Activated T-helper 2 cell treated with anti-CD3 and anti-CD28 coated beads, Interferon-gamma antibody, Interleukin-2, Interleukin-4, amounts not matched to agents 10 μg/mL and 5 μg/mL and 100 μg/mL, durations not matched to agents 14 hours and 24 hours and 36 hours (primary cell): Measurements from ENCODE around the gene PTPRU. TPM values are rescaled to one million over a fixed set of nuclear protein-coding genes. Genes with fewer than 3 reads are reported as not detected.
"Not testable (repeated sequence)": the region's sequence is repeated elsewhere in the genome, so short reads cannot be mapped to it uniquely, and the experiment has no call there.

Experiments used
- DNase-seq: peaks from one replicate; pipeline ENCODE4 v3.0.0; 2021; ENCODE audit warnings: low spot score
- H3K27ac Mint-ChIP-seq: one replicate; pipeline ENCODE4 v1.8.0; 2021; ENCODE audit warnings: mixed read lengths
- H3K27me3 Mint-ChIP-seq: one replicate; pipeline ENCODE4 v1.8.0; 2021; ENCODE audit warnings: low read depth, mixed read lengths
- H3K36me3 Mint-ChIP-seq: one replicate; pipeline ENCODE4 v1.8.0; 2021; ENCODE audit warnings: low read depth, mixed read lengths
- H3K4me1 Mint-ChIP-seq: one replicate; pipeline ENCODE4 v1.8.0; 2021; ENCODE audit warnings: low read depth, mixed read lengths
- H3K4me3 Mint-ChIP-seq: one replicate; pipeline ENCODE4 v1.8.0; 2021; ENCODE audit warnings: low read depth, mild to moderate bottlenecking, moderate library complexity, mixed read lengths
- H3K9me3 Mint-ChIP-seq: one replicate; pipeline ENCODE4 v1.8.0; 2021; ENCODE audit warnings: mixed read lengths
- intact Hi-C: fragments of 100-400 bp; cut with micrococcal nuclease; formaldehyde crosslinking; loops from one replicate; pipeline ENCODE4 v1.15.1; 2023
- total RNA-seq: library from RNA; stranded (reverse); gene quantifications from 2 replicates; pipeline ENCODE4 v1.2.3, GENCODE V29; 2022

PTPRU gene
- total RNA-seq, 1 donor from 2014 or later = 0.30 TPM

- Mint-ChIP-seq H3K27ac (no peak overlapping the region), H3K4me3 (no peak overlapping the region), H3K4me1 (no peaks in the 10 kb centered on the region), H3K27me3 (no peaks in the 10 kb centered on the region), H3K36me3 (peaks cover 3% of the 10 kb centered on the region), H3K9me3 (no peaks in the 10 kb centered on the region)
- no peak for DNase-seq
- intact Hi-C loops = no loop called here
Measured at GRCh38 chr1:29224356-29224837, 11.9 kb upstream of the PTPRU start.

DNA sequence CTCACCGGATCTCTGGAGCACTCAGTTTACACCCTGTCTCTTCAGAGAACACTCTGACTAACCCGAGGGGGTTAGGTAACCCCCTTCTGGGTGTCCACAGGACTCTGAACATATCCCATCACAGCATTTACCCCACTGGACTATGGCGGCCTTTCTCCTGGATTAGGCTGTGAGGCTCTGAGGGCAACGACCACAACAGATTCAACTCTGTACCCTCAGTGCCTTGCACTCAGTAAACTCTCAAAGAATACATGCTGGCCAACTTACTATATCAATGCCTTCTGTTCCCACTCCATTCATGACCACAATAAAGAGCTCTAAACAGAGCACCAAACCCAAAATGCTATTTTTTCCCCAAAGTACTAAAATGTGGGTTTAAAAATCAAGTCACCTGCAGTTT is 11.0 kb upstream of the PTPRU start:
- Mint-ChIP-seq H3K27ac (no peak overlapping the region), H3K4me1 (peaks cover 7% of the 10 kb centered on the region), H3K27me3 (no peaks in the 10 kb centered on the region), H3K36me3 (peaks cover 3% of the 10 kb centered on the region), H3K9me3 (no peaks in the 10 kb centered on the region), H3K4me3 (no peak overlapping the region)
- no peak for DNase-seq
- intact Hi-C loops = no loop called here

DNA sequence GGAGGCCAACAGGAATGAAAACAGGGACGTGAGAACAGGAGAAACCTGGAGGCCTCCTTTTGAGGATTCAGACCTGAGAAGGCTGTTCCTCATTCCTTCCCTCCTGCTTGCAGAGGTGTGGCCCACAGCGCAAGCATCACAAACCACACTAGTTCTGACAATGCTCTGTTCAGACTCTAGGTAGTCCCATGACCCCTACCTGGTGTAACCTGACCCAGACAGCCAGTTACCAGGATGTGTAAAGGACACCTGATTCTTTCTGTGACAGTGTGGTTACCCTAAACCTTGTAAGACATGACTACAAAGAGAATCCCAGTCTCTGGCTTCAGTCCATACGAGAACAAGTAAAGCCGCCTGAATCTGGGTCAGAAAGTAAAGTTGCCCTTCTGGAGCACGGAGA is 8.8 kb upstream of the PTPRU start:
- Mint-ChIP-seq H3K9me3 (no peaks in the 10 kb centered on the region), H3K4me3 (no peak overlapping the region), H3K36me3 (peaks cover 3% of the 10 kb centered on the region), H3K4me1 (peaks cover 15% of the 10 kb centered on the region), H3K27me3 (no peaks in the 10 kb centered on the region), H3K27ac (no peak overlapping the region)
- intact Hi-C loops = no loop called here
- no peak for DNase-seq

DNA sequence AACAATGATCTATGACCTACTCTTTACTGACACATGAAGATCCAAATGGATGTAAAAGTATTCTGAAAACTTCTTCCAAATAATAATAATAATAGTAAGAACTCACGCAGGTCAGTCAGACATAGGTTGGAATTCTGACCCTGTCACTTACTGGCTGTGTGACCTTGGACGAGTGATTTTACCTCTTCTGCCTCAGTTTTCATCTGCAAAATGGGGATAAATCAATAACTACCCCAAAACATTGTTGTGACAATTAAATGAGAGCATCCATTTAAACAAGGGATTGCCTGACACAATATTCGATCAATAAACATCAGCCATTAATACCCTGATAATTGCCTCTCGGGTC is 6.1 kb upstream of the PTPRU start:
- no peaks in the 10 kb centered on the region for H3K36me3 Mint-ChIP-seq
- peaks cover 15% of the 10 kb centered on the region for H3K4me1 Mint-ChIP-seq
- DNase-seq = no peak
- H3K27ac Mint-ChIP-seq = peak overlapping the region; percentile 80
- H3K27me3 Mint-ChIP-seq = peaks cover 12% of the 10 kb centered on the region
- no peaks in the 10 kb centered on the region for H3K9me3 Mint-ChIP-seq
- intact Hi-C loops = loop anchor here (10.0 kb wide), 1 partner anchor 1485 kb away; no protein-coding TSS in a partner anchor
- H3K4me3 Mint-ChIP-seq = peak overlapping the region; percentile 89

- Mint-ChIP-seq H3K4me3 (peak within 1 kb of the TSS; percentile 89), H3K9me3 (no peaks in the 10 kb centered on the region), H3K27me3 (peaks cover 14% of the 10 kb centered on the region), H3K4me1 (peaks cover 15% of the 10 kb centered on the region), H3K27ac (peak within 1 kb of the TSS; percentile 80), H3K36me3 (no peaks in the 10 kb centered on the region)
- DNase-seq = peak; percentile 96
- intact Hi-C loops = loop anchor here (10.0 kb wide), 1 partner anchor 1484 kb away; no protein-coding TSS in a partner anchor
Measured at GRCh38 chr1:29230553-29231378, 5.6 kb upstream of the PTPRU start, which contains the start of gene MECR. Gene MECR (minus strand): TSS chr1:29230934. CDS start chr1:29230906, 28 bp downstream.

- intact Hi-C loops = loop anchor here (10.0 kb wide), 1 partner anchor 1482 kb away; no protein-coding TSS in a partner anchor
- Mint-ChIP-seq H3K4me1 (peaks cover 25% of the 10 kb centered on the region), H3K9me3 (no peaks in the 10 kb centered on the region), H3K27me3 (peaks cover 25% of the 10 kb centered on the region), H3K4me3 (no peak overlapping the region), H3K36me3 (no peaks in the 10 kb centered on the region), H3K27ac (no peak overlapping the region)
- DNase-seq = no peak
Measured at GRCh38 chr1:29232387-29232786, 3.9 kb upstream of the PTPRU start.

- Mint-ChIP-seq H3K36me3 (no peaks in the 10 kb centered on the region), H3K9me3 (no peaks in the 10 kb centered on the region), H3K27me3 (peaks cover 31% of the 10 kb centered on the region), H3K4me1 (peaks cover 27% of the 10 kb centered on the region), H3K4me3 (no peak overlapping the region), H3K27ac (no peak overlapping the region)
- intact Hi-C loops = loop anchor here (10.0 kb wide), 1 partner anchor 1481 kb away; no protein-coding TSS in a partner anchor
- no peak for DNase-seq
Measured at GRCh38 chr1:29233693-29234092, 2.6 kb upstream of the PTPRU start.

GRCh38 chr1:29234471-29234870 is 1.9 kb upstream of the PTPRU start:
- H3K36me3 Mint-ChIP-seq = no peaks in the 10 kb centered on the region
- intact Hi-C loops = loop anchor here (10.0 kb wide), 1 partner anchor 1480 kb away; no protein-coding TSS in a partner anchor
- DNase-seq = no peak
- H3K4me3 Mint-ChIP-seq = no peak overlapping the region
- no peaks in the 10 kb centered on the region for H3K9me3 Mint-ChIP-seq
- peaks cover 39% of the 10 kb centered on the region for H3K27me3 Mint-ChIP-seq
- H3K4me1 Mint-ChIP-seq = peaks cover 27% of the 10 kb centered on the region
- no peak overlapping the region for H3K27ac Mint-ChIP-seq

GRCh38 chr1:29234881-29235280 is 1.4 kb upstream of the PTPRU start:
- not testable (repeated sequence) for H3K9me3 Mint-ChIP-seq, H3K4me3 Mint-ChIP-seq, DNase-seq, H3K27ac Mint-ChIP-seq, H3K36me3 Mint-ChIP-seq
- Mint-ChIP-seq H3K4me1 (peaks cover 23% of the 10 kb centered on the region), H3K27me3 (peaks cover 43% of the 10 kb centered on the region)
- intact Hi-C loops = loop anchor here (5.0 to 10.0 kb wide), 2 partner anchors 472 to 1480 kb away; no protein-coding TSS in a partner anchor

- H3K27ac Mint-ChIP-seq = peak overlapping the region; percentile 2
- intact Hi-C loops = loop anchor here (2.0 to 10.0 kb wide), 3 partner anchors 471 to 1478 kb away; no protein-coding TSS in a partner anchor
- no peaks in the 10 kb centered on the region for H3K36me3 Mint-ChIP-seq
- peaks cover 12% of the 10 kb centered on the region for H3K4me1 Mint-ChIP-seq
- H3K9me3 Mint-ChIP-seq = no peaks in the 10 kb centered on the region
- H3K4me3 Mint-ChIP-seq = peak overlapping the region; percentile 76
- no peak for DNase-seq
- H3K27me3 Mint-ChIP-seq = peaks cover 57% of the 10 kb centered on the region
Measured at GRCh38 chr1:29236712-29237128, 398 bp downstream of the PTPRU start.

DNA sequence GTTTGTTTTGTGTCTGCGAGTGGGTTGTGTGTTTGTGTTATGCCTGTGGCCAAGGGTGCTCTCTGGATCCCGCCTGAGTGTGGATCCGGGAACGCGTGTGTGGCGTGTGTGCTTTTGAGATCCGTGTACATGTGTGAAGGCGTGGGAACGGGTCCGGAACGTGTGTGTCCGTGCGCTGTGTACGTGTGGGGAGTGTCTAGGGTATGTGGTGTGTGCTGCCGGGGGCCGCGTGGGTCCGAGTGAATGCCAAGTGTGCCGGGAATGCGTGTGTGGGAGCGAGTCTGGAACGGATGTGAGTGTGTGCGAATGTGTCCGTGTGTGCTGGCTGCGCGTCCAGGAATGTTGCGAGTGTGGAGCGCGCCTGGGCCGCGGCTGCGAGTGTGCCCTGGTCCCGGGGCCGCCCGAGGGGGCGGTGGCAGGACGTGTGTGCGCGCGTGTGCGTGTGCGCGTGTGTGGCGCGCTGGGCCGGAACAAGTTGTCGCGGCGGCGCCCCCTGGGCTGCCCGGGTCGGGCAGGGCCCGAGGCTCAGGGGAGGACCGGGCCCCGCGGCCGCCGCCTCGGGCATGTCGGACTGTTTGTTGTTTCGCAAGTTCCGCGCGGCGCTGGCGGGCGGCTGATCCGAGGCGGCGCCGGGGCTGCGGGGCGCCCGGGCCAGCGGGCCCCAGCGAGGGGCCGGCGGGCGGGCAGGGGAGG is 953 bp downstream of the PTPRU start:
- intact Hi-C loops = loop anchor here (2.0 to 10.0 kb wide), 3 partner anchors 470 to 1478 kb away; no protein-coding TSS in a partner anchor
- Mint-ChIP-seq H3K36me3 (no peaks in the 10 kb centered on the region), H3K27ac (peak overlapping the region; percentile 2), H3K4me3 (peak overlapping the region; percentile 76), H3K9me3 (no peaks in the 10 kb centered on the region), H3K4me1 (peaks cover 12% of the 10 kb centered on the region), H3K27me3 (peaks cover 57% of the 10 kb centered on the region)
- DNase-seq = no peak

DNA sequence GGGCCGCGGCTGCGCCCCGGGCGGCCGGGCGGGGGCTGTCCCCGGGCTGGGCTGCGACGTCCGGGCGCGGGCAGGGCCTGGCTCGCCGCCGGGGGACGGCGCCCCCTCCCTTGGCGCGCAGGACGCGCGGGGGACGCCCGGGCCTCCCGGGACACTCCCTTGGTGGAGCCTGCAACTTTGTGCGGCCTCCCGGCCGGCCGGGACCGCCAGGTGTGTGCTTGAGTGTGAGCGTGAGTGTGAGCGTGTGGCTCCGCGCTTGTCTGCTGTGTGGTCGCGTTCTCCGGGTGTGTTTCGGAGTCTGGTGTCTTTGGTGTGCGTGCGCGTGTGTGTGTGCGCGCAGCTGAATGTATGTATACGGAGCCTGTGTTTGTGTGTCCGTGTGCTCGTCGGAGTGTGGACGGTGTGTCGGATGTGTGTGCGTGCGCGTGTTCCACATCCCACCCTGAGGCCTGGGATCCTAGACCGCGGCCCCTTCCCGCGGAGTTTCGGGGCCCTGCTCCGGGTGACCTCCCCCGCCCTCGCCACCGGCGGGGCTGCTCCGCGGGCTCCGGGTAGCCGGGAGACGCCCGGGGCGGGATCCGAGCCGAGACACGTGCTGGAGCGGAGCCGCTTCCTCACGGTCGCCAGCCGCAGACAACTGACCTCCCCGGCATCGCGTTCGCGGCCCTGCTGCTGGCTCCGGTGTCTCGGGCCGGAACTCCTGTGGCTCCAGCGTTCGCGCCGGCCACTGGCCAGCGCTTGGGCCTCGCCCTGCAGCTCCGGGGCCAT is 1.7 kb downstream of the PTPRU start:
- H3K36me3 Mint-ChIP-seq = no peaks in the 10 kb centered on the region
- intact Hi-C loops = loop anchor here (2.0 to 10.0 kb wide), 3 partner anchors 469 to 1477 kb away; no protein-coding TSS in a partner anchor
- H3K9me3 Mint-ChIP-seq = no peaks in the 10 kb centered on the region
- H3K4me3 Mint-ChIP-seq = peak overlapping the region; percentile 69
- no peak for DNase-seq
- peaks cover 57% of the 10 kb centered on the region for H3K27me3 Mint-ChIP-seq
- H3K4me1 Mint-ChIP-seq = peaks cover 12% of the 10 kb centered on the region
- no peak overlapping the region for H3K27ac Mint-ChIP-seq
